ENCODE data around the gene PTPRB. TPM values are rescaled to one million over a fixed set of nuclear protein-coding genes. Genes with fewer than 3 reads are reported as not detected.

PTPRB gene
- total and polyA plus RNA-seq, 2 donors (not counting 3 experiments of a cell fraction or from before 2014, with no cell fraction given): 64.1 to 151 TPM

DNA sequence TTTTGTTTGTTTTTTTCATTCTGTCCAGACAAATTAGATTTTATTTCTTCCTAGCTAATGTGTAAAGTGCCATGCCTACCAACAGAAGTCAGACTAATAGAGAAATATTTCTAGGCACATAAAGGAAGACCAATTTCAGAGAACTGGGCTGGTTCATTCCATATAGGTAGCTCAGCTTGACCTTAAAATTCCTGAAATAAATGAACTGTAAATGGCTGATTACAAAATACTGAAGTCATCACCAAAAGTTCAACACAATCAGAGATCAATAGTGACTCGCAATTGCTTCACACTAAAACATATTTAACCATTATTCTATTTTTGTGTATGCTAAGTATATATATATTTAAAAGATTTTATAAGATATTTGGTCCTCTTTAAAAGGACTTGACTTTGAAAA is 34.2 kb downstream of the PTPRB start:
- no TSS peak for BruUV-seq (replicated peaks)
- peaks cover 63% of the 10 kb centered on the region for H3K4me1 ChIP-seq (ENCODE audit: control insufficient read depth, extremely low read depth, insufficient read depth, low read length)
- H4K20me1 ChIP-seq (replicated peaks; ENCODE audit: control insufficient read depth, extremely low read depth, insufficient read depth, low read length): no peaks in the 10 kb centered on the region
- intact Hi-C loops (cut with micrococcal nuclease): no loop called here
- peaks cover 57% of the 10 kb centered on the region for H3K79me2 ChIP-seq (ENCODE audit: control insufficient read depth, insufficient read depth, low read length)
- no peak overlapping the region for H3K9ac ChIP-seq (replicated peaks; ENCODE audit: extremely low read depth, insufficient read depth, low read length)
- H3K27me3 ChIP-seq (ENCODE audit: control insufficient read depth in 2 of 2, insufficient read depth in 2 of 2, low read length in 2 of 2): no peaks in the 10 kb centered on the region
- no peaks in the 10 kb centered on the region for H3K9me1 ChIP-seq (replicated peaks; ENCODE audit: control insufficient read depth, extremely low read depth, insufficient read depth, low read length)
- dilution Hi-C loops (cut with MboI; ENCODE audit: extremely low pct_ligation_motif_present, low sequenced_read_pairs): loop anchor here (25.0 kb wide), 1 partner anchor 109 kb away; no protein-coding TSS in a partner anchor
- H3K4me2 ChIP-seq (ENCODE audit: insufficient read depth, low read length): no peak overlapping the region
- TF ChIP-seq POLR2AphosphoS5 (IDR thresholded peaks at IDR 0.05; ENCODE audit: insufficient read depth, low read depth, low read length) (no peak), FOS (IDR thresholded peaks at IDR 0.05; ENCODE audit: borderline replicate concordance, insufficient read depth, low read length) (no peak), JUN (IDR thresholded peaks at IDR 0.05; ENCODE audit: borderline replicate concordance, insufficient read depth, insufficient read length, low read depth) (peak; percentile 40), MAX (IDR thresholded peaks at IDR 0.05; ENCODE audit: insufficient read depth, insufficient read length) (no peak)
- TF ChIP-seq, protein P1, sequence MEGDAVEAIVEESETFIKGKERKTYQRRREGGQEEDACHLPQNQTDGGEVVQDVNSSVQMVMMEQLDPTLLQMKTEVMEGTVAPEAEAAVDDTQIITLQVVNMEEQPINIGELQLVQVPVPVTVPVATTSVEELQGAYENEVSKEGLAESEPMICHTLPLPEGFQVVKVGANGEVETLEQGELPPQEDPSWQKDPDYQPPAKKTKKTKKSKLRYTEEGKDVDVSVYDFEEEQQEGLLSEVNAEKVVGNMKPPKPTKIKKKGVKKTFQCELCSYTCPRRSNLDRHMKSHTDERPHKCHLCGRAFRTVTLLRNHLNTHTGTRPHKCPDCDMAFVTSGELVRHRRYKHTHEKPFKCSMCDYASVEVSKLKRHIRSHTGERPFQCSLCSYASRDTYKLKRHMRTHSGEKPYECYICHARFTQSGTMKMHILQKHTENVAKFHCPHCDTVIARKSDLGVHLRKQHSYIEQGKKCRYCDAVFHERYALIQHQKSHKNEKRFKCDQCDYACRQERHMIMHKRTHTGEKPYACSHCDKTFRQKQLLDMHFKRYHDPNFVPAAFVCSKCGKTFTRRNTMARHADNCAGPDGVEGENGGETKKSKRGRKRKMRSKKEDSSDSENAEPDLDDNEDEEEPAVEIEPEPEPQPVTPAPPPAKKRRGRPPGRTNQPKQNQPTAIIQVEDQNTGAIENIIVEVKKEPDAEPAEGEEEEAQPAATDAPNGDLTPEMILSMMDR (IDR thresholded peaks at IDR 0.05; ENCODE audit: extremely low read depth in 1 of 2, insufficient read depth in 1 of 2, low read depth in 1 of 2, low read length in 2 of 2): no peak
- POLR2A ChIA-PET: no interaction called here
- H2AFZ ChIP-seq (ENCODE audit: low read depth, low read length): no peak overlapping the region
- H3K36me3 ChIP-seq (ENCODE audit: control insufficient read depth in 2 of 2, extremely low read depth in 1 of 2, insufficient read depth in 2 of 2, low read length in 2 of 2): peaks cover 0 to 15% of the 10 kb centered on the region in 2 experiments
- no peak overlapping the region for H3K27ac ChIP-seq (ENCODE audit: insufficient read depth, low read depth, low read length)
- CTCF ChIA-PET: interaction anchor here (0.9 to 2.7 kb wide), 5 partner anchors 17 to 823 kb away, joined by 3 to 14 read pairs (median 3); no protein-coding TSS in a partner anchor
- no peak overlapping the region for H3K4me3 ChIP-seq (replicated peaks in 1 of 3; ENCODE audit: insufficient read depth in 1 of 3, low read depth in 1 of 3, low read length in 3 of 3)
- no peak for FAIRE-seq
- no peaks in the 10 kb centered on the region for H3K9me3 ChIP-seq (replicated peaks; ENCODE audit: control insufficient read depth, insufficient read depth, low read length)
- peak; percentile 65 for DNase-seq (ENCODE audit: low read depth, low spot score)
